Measurements from ENCODE around the gene GNAI3.

DNA sequence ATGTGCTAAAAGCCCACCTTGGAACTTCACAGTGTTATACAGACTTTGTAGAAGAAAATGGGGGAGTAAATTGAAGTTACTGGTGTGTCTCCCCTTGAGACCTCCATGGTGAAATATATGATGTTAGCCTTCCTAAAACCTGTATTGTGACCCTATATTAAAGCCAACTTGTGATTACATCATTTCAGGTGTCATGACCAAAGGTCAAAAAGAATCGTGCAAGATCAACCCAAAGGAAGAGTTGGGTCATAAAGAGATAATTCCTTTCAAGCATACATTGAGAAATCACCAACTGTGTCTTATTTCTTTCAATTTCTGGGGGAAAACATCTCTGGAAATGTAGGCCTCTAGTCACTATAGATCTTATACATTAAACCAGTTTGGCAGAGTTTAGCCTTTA is 36.4 kb downstream of the GNAI3 start:
- TF ChIP-seq POLR2A (IDR thresholded peaks at IDR 0.05; ENCODE audit: low read length) (no peak), GATA1 (IDR thresholded peaks at IDR 0.05; ENCODE audit: low read depth, low read length) (no peak)
